ENCODE data around the gene TRABD2A.

DNA sequence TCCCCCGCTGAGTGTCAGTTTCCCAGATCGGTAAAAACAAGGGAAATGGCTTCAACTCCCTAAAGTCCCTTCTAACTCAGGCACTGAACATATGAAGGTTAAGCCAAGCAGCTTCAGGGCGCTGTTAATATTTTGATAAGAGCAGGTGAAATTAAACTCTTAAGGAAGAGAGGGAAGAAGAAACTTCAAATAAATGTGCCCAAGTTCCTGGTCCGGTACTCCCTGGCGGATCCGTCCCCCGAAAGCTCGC lies 564 bp downstream of the TRABD2A start:
- TF ChIP-seq, protein P1, sequence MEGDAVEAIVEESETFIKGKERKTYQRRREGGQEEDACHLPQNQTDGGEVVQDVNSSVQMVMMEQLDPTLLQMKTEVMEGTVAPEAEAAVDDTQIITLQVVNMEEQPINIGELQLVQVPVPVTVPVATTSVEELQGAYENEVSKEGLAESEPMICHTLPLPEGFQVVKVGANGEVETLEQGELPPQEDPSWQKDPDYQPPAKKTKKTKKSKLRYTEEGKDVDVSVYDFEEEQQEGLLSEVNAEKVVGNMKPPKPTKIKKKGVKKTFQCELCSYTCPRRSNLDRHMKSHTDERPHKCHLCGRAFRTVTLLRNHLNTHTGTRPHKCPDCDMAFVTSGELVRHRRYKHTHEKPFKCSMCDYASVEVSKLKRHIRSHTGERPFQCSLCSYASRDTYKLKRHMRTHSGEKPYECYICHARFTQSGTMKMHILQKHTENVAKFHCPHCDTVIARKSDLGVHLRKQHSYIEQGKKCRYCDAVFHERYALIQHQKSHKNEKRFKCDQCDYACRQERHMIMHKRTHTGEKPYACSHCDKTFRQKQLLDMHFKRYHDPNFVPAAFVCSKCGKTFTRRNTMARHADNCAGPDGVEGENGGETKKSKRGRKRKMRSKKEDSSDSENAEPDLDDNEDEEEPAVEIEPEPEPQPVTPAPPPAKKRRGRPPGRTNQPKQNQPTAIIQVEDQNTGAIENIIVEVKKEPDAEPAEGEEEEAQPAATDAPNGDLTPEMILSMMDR (conservative IDR thresholded peaks at IDR 0.05; ENCODE audit: low read length) = no peak
- TF ChIP-seq EZH2phosphoT487 (IDR thresholded peaks at IDR 0.05; ENCODE audit: borderline replicate concordance, low read depth, low read length) = no peak; the same call in 1 of the 2 replicates
